Thoracic aorta (tissue), 2 donors: ENCODE data around the gene CAMKMT. TPM values are rescaled to one million over a fixed set of nuclear protein-coding genes. Genes with fewer than 3 reads are reported as not detected.

Experiments
- ATAC-seq: fragments of 150-250 bp; one replicate; pipeline ENCODE4 v1.8.0; 2017; ENCODE audit warnings: low read depth; ENCODE audit not compliant: insufficient number of reproducible peaks, low FRiP score
- DNase-seq: peaks from one replicate; pipeline ENCODE4 v3.0.0-alpha.2; 2020; ENCODE audit warnings: low spot score
- H3K27ac ChIP-seq, 2 donors: fragments of 200-600 bp; sonication (generic); 1 replicate in 1 of 2; 2 replicates in 1 of 2; pipeline ENCODE4 v1.5.1; 2016; ENCODE audit warnings: mild to moderate bottlenecking in 2 of 2, moderate library complexity in 2 of 2
- H3K27me3 ChIP-seq: fragments of 200-600 bp; sonication (generic); replicated peaks from 2 replicates; pipeline ENCODE4 v1.6.0; 2016; ENCODE audit warnings: mild to moderate bottlenecking; ENCODE audit not compliant: insufficient read depth
- H3K36me3 ChIP-seq: fragments of 200-600 bp; sonication (generic); one replicate; pipeline ENCODE4 v1.5.1; 2016
- H3K4me1 ChIP-seq, 2 donors: fragments of 200-600 bp; sonication (generic); 1 replicate in 1 of 2; 2 replicates in 1 of 2; pipeline versions ENCODE4 v1.5.1 to v1.6.0; 2016; ENCODE audit warnings: low read depth in 2 of 2, mild to moderate bottlenecking in 1 of 2; ENCODE audit not compliant: control insufficient read depth in 1 of 2
- H3K4me3 ChIP-seq: fragments of 200-600 bp; sonication (generic); 2 replicates; pipeline ENCODE4 v1.5.1; 2016; ENCODE audit warnings: mild to moderate bottlenecking
- H3K9me3 ChIP-seq: fragments of 200-600 bp; sonication (generic); 2 replicates; pipeline ENCODE4 v1.5.1; 2016
- CTCF ChIP-seq: fragments of 200-600 bp; sonication (generic); IDR thresholded peaks from one replicate; pipeline ENCODE4 v1.5.1; 2019; ENCODE audit warnings: antibody characterized with exemption
- total RNA-seq, 2 donors: library from RNA; depleted of rRNA; stranded (reverse); fragments of >200 nt; gene quantifications; one replicate each; pipeline versions ENCODE4 v1.1.0 to v1.2.3, GENCODE V29; 2016

The CAMKMT gene
- total RNA-seq, 2 donors from 2014 or later = 4.7 to 11.6 TPM

- no peak for TF ChIP-seq CTCF
- no peak for ATAC-seq
- Histone ChIP-seq H3K4me3 (no peak overlapping the region), H3K27ac (no peak overlapping the region), H3K4me1 (peaks cover 19 to 26% of the 10 kb centered on the region in 2 donors), H3K27me3 (no peaks in the 10 kb centered on the region), H3K9me3 (no peaks in the 10 kb centered on the region), H3K36me3 (no peaks in the 10 kb centered on the region)
- no peak for DNase-seq
Measured at GRCh38 chr2:44549856-44550255, 188.1 kb downstream of the CAMKMT start.

GRCh38 chr2:44550561-44550960 is 188.8 kb downstream of the CAMKMT start:
- no peaks in the 10 kb centered on the region for H3K36me3 ChIP-seq
- TF ChIP-seq CTCF = no peak

GRCh38 chr2:44551497-44551896 is 189.8 kb downstream of the CAMKMT start:
- Histone ChIP-seq H3K4me1 (peaks cover 19 to 26% of the 10 kb centered on the region in 2 donors), H3K36me3 (no peaks in the 10 kb centered on the region), H3K27ac (no peak overlapping the region), H3K9me3 (no peaks in the 10 kb centered on the region), H3K27me3 (no peaks in the 10 kb centered on the region), H3K4me3 (no peak overlapping the region)
- no peak for ATAC-seq
- no peak for DNase-seq
- no peak for TF ChIP-seq CTCF

More at GRCh38 chr2:44550561-44550960, 188.8 kb downstream of the CAMKMT start:
- no peaks in the 10 kb centered on the region for H3K27me3 ChIP-seq
- H3K4me3 ChIP-seq = no peak overlapping the region
- no peak for DNase-seq
- H3K4me1 ChIP-seq = peaks cover 19 to 26% of the 10 kb centered on the region in 2 donors
- ATAC-seq = no peak
- H3K27ac ChIP-seq = no peak overlapping the region
- no peaks in the 10 kb centered on the region for H3K9me3 ChIP-seq

GRCh38 chr2:44553456-44553855 is 191.7 kb downstream of the CAMKMT start:
- peaks cover 19 to 24% of the 10 kb centered on the region in 2 donors for H3K4me1 ChIP-seq
- H3K27ac ChIP-seq = no peak overlapping the region

GRCh38 chr2:44555700-44556099 is 194.0 kb downstream of the CAMKMT start:
- Histone ChIP-seq H3K27me3 (no peaks in the 10 kb centered on the region), H3K4me1 (peaks cover 6% of the 10 kb centered on the region in 2 donors), H3K27ac (no peak overlapping the region), H3K9me3 (no peaks in the 10 kb centered on the region), H3K4me3 (no peak overlapping the region), H3K36me3 (no peaks in the 10 kb centered on the region)
- TF ChIP-seq CTCF = no peak
- no peak for ATAC-seq
- no peak for DNase-seq

More at GRCh38 chr2:44553456-44553855, 191.7 kb downstream of the CAMKMT start:
- H3K27me3 ChIP-seq = no peaks in the 10 kb centered on the region
- no peaks in the 10 kb centered on the region for H3K36me3 ChIP-seq
- no peak for DNase-seq
- H3K9me3 ChIP-seq = no peaks in the 10 kb centered on the region
- no peak for ATAC-seq
- TF ChIP-seq CTCF = no peak
- no peak overlapping the region for H3K4me3 ChIP-seq
